ENCODE results near the gene GRHL1.

GRHL1 gene

GRCh38 chr2:9993488-9994165, 42.1 kb downstream of the GRHL1 start:
- no peak for DNase-seq (ENCODE audit: insufficient read length, low spot score)
- FAIRE-seq: no peak
- peak; percentile 10 for TF ChIP-seq CTCF (IDR thresholded peaks at IDR 0.05; ENCODE audit: insufficient read depth, missing control alignments)

GRCh38 chr2:9994462-9994861, 43.0 kb downstream of the GRHL1 start:
- DNase-seq (ENCODE audit: insufficient read length, low spot score) (no peak), FAIRE-seq (no peak)
- no peak for TF ChIP-seq CTCF (IDR thresholded peaks at IDR 0.05; ENCODE audit: insufficient read depth, missing control alignments)

- TF ChIP-seq CTCF (IDR thresholded peaks at IDR 0.05; ENCODE audit: insufficient read depth, missing control alignments): no peak
- no peak for DNase-seq (ENCODE audit: insufficient read length, low spot score)
- FAIRE-seq: no peak
These were observed 43.6 kb downstream of the GRHL1 start for GRCh38 chr2:9995059-9995458.

- no peak for DNase-seq (ENCODE audit: insufficient read length, low spot score)
- peak; percentile 94 for FAIRE-seq
- no peak for TF ChIP-seq CTCF (IDR thresholded peaks at IDR 0.05; ENCODE audit: insufficient read depth, missing control alignments)
These were observed 44.8 kb downstream of the GRHL1 start for GRCh38 chr2:9996321-9996720.

GRCh38 chr2:9997936-9998335, 46.4 kb downstream of the GRHL1 start:
- DNase-seq (ENCODE audit: insufficient read length, low spot score) (no peak), FAIRE-seq (no peak)
- TF ChIP-seq CTCF (IDR thresholded peaks at IDR 0.05; ENCODE audit: insufficient read depth, missing control alignments): no peak

DNA sequence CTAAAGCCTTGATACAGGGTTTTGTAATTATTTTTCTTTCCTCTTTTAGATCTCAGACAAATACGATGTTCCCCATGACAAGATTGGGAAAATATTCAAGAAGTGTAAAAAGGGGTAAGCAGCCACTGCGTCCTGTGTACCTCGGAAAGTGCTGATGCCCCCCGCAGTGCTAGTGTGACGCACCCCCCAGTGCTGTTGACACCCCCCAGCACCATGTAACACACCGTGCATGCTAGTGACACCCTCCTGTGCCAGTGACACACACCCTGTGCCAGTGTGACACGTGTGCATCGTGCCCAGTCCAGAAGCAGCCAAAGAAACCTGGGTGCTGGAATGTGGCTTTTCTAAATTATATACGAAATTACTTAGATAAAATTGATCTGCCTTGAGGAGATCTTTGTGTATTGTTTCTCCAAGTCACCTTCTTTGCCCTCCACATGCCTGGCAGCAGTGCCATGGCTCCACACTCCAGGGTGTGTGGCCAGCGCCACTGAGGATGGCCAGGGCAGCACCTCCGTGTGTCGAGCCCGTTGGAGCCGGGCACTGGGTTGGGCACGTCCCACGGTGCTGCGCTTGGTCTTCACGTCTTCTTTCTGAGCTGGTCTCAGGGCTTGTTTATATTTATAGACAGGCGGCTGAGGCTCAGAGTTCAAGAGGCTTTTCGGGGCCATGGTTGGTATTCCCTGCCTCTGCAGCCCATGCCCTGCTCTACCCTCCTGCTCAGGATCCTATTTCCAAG, 47.6 kb downstream of the GRHL1 start:
- TF ChIP-seq CTCF (IDR thresholded peaks at IDR 0.05; ENCODE audit: insufficient read depth, missing control alignments): no peak
- FAIRE-seq (no peak), DNase-seq (ENCODE audit: insufficient read length, low spot score) (no peak)

DNA sequence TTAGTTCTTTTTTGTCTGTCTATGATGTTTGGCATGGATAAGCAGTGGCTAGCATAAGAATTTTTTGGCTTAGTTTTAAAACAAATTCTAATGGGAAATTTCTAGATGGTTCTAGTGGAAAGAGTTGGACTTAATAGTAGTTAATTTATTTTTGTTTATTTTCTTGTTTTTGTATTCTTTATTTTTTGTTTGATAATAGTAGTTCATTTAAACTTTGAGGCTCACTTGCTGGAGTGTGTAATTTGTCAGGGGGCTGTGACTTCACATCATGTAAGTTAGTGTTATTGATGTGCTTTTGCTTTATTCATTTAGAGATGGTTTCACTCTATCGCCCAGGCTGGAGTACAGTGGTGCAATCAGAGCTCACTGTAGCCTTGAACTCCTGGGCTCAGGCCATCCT, 48.2 kb downstream of the GRHL1 start:
- no peak for TF ChIP-seq CTCF (IDR thresholded peaks at IDR 0.05; ENCODE audit: insufficient read depth, missing control alignments)
- DNase-seq (ENCODE audit: insufficient read length, low spot score) (no peak), FAIRE-seq (no peak)

All from D721Med (cell line).